ENCODE results near the gene DNAAF2.

Gene DNAAF2

DNA sequence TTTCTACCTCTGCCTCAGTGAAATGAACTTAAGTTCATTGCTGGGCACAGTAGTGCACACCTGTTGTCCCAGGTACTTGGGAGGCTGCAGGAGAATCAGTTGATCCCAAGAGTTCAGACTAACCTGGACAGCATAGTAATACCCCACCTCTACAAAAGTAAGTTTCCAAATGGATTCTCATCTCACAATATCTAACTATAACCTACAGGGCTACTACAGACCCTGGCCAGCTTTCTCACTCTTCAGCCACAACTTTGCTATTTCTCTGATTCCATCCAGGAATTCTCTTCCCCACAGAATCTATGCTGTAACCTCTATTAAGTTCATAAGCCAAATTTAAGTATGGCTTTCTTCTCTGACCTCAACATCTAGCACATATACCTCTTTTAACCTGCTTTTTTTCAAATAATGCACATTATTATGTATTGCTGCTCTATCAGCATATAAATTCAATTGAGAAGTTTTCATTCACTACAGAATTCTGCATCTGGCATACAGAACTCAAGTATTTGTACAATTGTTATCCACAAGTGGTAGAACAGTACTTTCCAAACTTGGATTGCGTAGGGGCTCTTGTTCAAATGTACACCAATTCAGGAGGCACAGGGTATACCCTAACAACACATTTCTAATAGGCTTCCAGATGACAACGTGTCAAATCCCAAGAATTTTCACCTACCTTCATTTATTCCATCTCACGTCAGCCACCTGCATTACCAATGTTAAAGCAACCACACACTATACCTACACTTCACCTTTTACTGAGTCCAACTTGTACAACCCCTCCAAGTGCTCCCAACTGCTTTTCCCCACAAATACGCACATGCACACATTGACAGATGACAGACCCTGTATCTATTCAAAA, 52.7 kb downstream of the DNAAF2 start:
- DNase-seq: no peak

DNA sequence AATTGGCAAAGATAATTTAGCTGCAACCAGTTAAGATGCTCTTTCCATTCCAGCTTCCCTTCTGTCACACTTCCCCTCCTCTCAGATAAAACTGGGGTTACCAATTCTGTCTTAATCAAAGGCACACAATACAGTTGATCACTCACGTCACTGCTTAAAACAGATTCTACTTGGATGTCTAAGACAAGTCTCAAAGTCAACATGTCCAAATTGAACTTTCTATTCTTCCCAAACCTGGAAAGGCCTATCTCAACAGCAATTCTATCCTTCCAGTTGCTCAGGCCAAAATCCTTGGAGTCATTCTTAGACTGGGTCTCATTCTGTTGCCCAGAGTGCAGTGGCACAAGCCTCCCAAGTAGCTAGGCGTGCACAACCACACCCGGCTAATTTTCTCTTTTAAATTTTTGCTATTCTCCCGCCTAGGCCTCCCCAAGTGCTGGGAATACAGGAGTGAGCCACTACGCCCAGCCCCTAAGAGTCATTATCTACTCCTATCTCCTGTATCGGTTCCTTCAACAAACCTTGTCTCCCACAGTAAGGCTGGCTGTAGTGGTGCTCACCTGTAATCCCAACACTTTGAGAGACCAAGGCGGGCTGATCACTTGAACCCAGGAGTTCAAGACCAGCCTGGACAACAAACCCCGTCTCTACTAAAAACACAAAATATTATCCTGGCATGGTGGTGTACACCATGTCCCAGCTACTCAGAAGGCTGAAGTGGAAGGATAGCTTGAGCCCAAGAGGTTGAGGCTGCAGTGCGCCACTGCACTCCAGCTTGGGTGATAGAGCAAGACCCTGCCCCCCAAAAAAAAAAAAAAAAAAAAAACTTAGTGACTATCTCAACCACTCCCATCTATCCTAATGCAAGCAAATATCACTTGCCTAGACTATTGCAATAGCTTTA, 53.6 kb downstream of the DNAAF2 start:
- DNase-seq: no peak

DNA sequence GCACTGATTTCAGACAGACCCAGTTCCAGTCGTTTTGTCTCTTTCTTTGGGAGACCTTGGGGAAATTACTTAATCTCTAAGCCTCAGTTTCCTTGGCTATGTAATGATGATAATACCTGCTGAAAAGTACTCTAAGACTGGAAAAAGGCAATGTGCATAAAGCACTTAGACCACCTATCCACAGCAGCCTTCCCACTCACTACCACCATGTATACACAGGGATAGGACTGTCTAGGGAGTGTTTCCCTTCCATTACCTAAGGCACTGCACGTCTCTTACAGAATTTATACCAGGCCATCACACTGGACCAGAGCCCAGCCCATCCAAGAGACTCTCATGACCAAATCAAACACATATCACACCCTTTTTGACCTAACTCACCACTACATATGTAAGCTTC, 55.2 kb downstream of the DNAAF2 start:
- DNase-seq: no peak

DNA sequence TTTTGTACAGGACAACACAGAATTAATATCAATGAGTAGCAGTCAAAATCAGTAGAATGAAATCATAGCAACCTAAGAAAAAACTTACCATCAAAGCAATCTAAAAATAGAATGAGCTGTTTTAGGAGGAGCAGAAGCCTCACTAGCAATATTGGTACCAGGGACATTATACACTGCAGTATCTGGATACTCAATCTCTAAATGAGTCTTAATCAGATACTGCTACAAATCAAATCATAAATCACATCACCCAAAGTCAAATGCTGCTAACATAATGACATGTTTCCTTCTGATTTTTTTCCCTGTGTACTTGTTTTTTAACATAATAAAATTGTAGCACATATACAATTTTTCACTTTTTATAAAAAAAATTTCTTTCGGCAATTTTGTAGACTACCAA, 56.9 kb downstream of the DNAAF2 start:
- DNase-seq: no peak

Measured in suppressor macrophage treated with lipopolysaccharide for 4 hours (primary cell).